GM21737 (cell line): ENCODE measurements around the gene GABBR2.

Experiments
- ATAC-seq: cut with Tn5 transposase; IDR thresholded peaks from one replicate; pipeline ENCODE4 v1.9.1; 2021; ENCODE audit warnings: mild to moderate bottlenecking, moderate library complexity; ENCODE audit not compliant: unreplicated experiment

Gene GABBR2

GRCh38 chr9:98708933-98709911 lies at the start of gene GABBR2:
GABBR2 (minus strand) TSS chr9:98708935; CDS start chr9:98708737, 198 bp downstream.
- no peak for ATAC-seq

- ATAC-seq = no peak
These were observed 46.4 kb upstream of the GABBR2 start for GRCh38 chr9:98755006-98755618.

GRCh38 chr9:98751210-98751609 lies 42.5 kb upstream of the GABBR2 start:
- no peak for ATAC-seq

GRCh38 chr9:98750364-98751060 lies 41.8 kb upstream of the GABBR2 start:
- ATAC-seq = no peak

- ATAC-seq = no peak
These were observed 38.7 kb upstream of the GABBR2 start for GRCh38 chr9:98747476-98747875.

- no peak for ATAC-seq
These were observed 36.7 kb upstream of the GABBR2 start for GRCh38 chr9:98745470-98745869.

- no peak for ATAC-seq
These were observed 35.3 kb upstream of the GABBR2 start for GRCh38 chr9:98743818-98744611.

- no peak for ATAC-seq
These were observed 34.6 kb upstream of the GABBR2 start for GRCh38 chr9:98743329-98743728.

GRCh38 chr9:98742325-98743280 lies 33.9 kb upstream of the GABBR2 start:
- no peak for ATAC-seq

- ATAC-seq = no peak
These were observed 31.6 kb upstream of the GABBR2 start for GRCh38 chr9:98740226-98740881.

- no peak for ATAC-seq
These were observed 30.0 kb upstream of the GABBR2 start for GRCh38 chr9:98738741-98739140.

GRCh38 chr9:98736226-98736625 lies 27.5 kb upstream of the GABBR2 start:
- no peak for ATAC-seq

GRCh38 chr9:98732801-98733200 lies 24.1 kb upstream of the GABBR2 start:
- ATAC-seq = no peak

GRCh38 chr9:98732091-98732490 lies 23.4 kb upstream of the GABBR2 start:
- ATAC-seq = no peak

GRCh38 chr9:98730871-98731270 lies 22.1 kb upstream of the GABBR2 start:
- no peak for ATAC-seq

- no peak for ATAC-seq
These were observed 19.8 kb upstream of the GABBR2 start for GRCh38 chr9:98728500-98728899.

GRCh38 chr9:98727428-98727827 lies 18.7 kb upstream of the GABBR2 start:
- ATAC-seq = no peak

GRCh38 chr9:98726735-98727134 lies 18.0 kb upstream of the GABBR2 start:
- no peak for ATAC-seq
